ENCODE measurements around the gene MYO7B. TPM values are rescaled to one million over a fixed set of nuclear protein-coding genes. Genes with fewer than 3 reads are reported as not detected.

MYO7B gene
- total RNA-seq, 4 donors from 2014 or later: 0.12 to 1.3 (median 0.42) TPM

- DNase-seq (ENCODE audit: low spot score) (no peak), ATAC-seq (ENCODE audit: low FRiP score) (no peak)
- TF ChIP-seq CTCF (IDR thresholded peaks at IDR 0.05): no peak
Measured at GRCh38 chr2:127664895-127665225, 129.4 kb downstream of the MYO7B start.

- DNase-seq (ENCODE audit: low spot score): no peak
- no peak for TF ChIP-seq CTCF (IDR thresholded peaks at IDR 0.05)
Measured at GRCh38 chr2:127665267-127665893, 129.9 kb downstream of the MYO7B start.

GRCh38 chr2:127669056-127669455, 133.6 kb downstream of the MYO7B start:
- ATAC-seq (ENCODE audit: low FRiP score): no peak
- DNase-seq (ENCODE audit: low spot score): no peak
- TF ChIP-seq CTCF (IDR thresholded peaks at IDR 0.05): no peak

More at GRCh38 chr2:127665267-127665893, 129.9 kb downstream of the MYO7B start:
- ATAC-seq (ENCODE audit: low FRiP score): no peak

GRCh38 chr2:127670055-127670956, 134.8 kb downstream of the MYO7B start:
- TF ChIP-seq CTCF (IDR thresholded peaks at IDR 0.05): no peak
- no peak for DNase-seq (ENCODE audit: low spot score)
- ATAC-seq (ENCODE audit: low FRiP score): no peak

- ATAC-seq (ENCODE audit: low FRiP score) (no peak), DNase-seq (ENCODE audit: low spot score) (no peak)
- no peak for TF ChIP-seq CTCF (IDR thresholded peaks at IDR 0.05)
Measured at GRCh38 chr2:127670957-127671290, 135.4 kb downstream of the MYO7B start.

- no peak for TF ChIP-seq CTCF (IDR thresholded peaks at IDR 0.05)
- DNase-seq (ENCODE audit: low spot score) (no peak), ATAC-seq (ENCODE audit: low FRiP score) (no peak)
Measured at GRCh38 chr2:127671557-127672302, 136.2 kb downstream of the MYO7B start.

Data from omental fat pad (tissue), 4 donors.